OCI-LY3 (cell line): Measurements from ENCODE around the gene MAP3K5.

ENCODE experiments used
- H2AFZ ChIP-seq: fragments of 200-600, 300-600 bp; shearing (Covaris generic); 2 replicates; pipeline ENCODE4 v1.6.0; 2014; ENCODE audit warnings: antibody characterized with exemption, low read depth, low read length
- H3K27ac ChIP-seq: fragments of 200-600, 300-600 bp; sonication (generic); 2 replicates; pipeline ENCODE4 v1.5.1; 2014; ENCODE audit warnings: mild to moderate bottlenecking, low read length, moderate library complexity, mixed read lengths
- H3K27me3 ChIP-seq: fragments of 200-600, 300-600 bp; sonication (generic); 2 replicates; pipeline ENCODE4 v1.6.1; 2014; ENCODE audit warnings: low read depth, low read length, mixed read lengths
- H3K36me3 ChIP-seq: fragments of 200-600, 300-600 bp; sonication (generic); replicated peaks from 2 replicates; pipeline ENCODE3; 2014; ENCODE audit warnings: low read depth, low read length, mixed read lengths
- H3K4me1 ChIP-seq: fragments of 300-600, 200-600 bp; sonication (generic); 2 replicates; pipeline ENCODE4 v1.6.1; 2014; ENCODE audit warnings: low read length, mixed read lengths
- H3K4me2 ChIP-seq: fragments of 200-600, 300-600 bp; sonication (generic); 2 replicates; pipeline ENCODE4 v1.6.1; 2014; ENCODE audit warnings: low read length, mixed read lengths
- H3K4me3 ChIP-seq: fragments of 300-600, 200-600 bp; sonication (generic); 2 replicates; pipeline ENCODE4 v1.5.1; 2014; ENCODE audit warnings: antibody characterized with exemption, mild to moderate bottlenecking, low read length, moderate library complexity
- H3K79me2 ChIP-seq: fragments of 300-600, 200-600 bp; shearing (Covaris generic); 2 replicates; pipeline ENCODE4 v1.6.1; 2014; ENCODE audit warnings: mild to moderate bottlenecking, low read length, mixed read lengths
- H3K9ac ChIP-seq: fragments of 300-600, 200-600 bp; shearing (Covaris generic); 2 replicates; pipeline ENCODE4 v1.6.0; 2014; ENCODE audit warnings: mild to moderate bottlenecking, low read length, moderate library complexity
- H3K9me3 ChIP-seq: fragments of 200-600, 300-600 bp; shearing (Covaris generic); 2 replicates; pipeline ENCODE4 v1.6.1; 2014; ENCODE audit warnings: low read length, mixed read lengths; ENCODE audit not compliant: insufficient read depth
- H4K20me1 ChIP-seq: fragments of 200-600, 300-600 bp; sonication (generic); 2 replicates; pipeline ENCODE4 v1.6.1; 2016; ENCODE audit warnings: low read length, mixed read lengths; ENCODE audit not compliant: insufficient read depth
- EZH2phosphoT487 ChIP-seq: fragments of 200-600 bp; shearing (Covaris generic); IDR thresholded peaks from 2 replicates; pipeline ENCODE4 v1.6.1; 2018; ENCODE audit warnings: antibody characterized with exemption, mixed run types, low read depth
- TF ChIP-seq, protein P1 (sequence below): fragments of 200-600, 300-600 bp; sonication (generic); IDR thresholded peaks from 2 replicates; pipeline ENCODE4 v1.5.1; 2014; ENCODE audit warnings: antibody characterized with exemption, low read length, low read depth

MAP3K5 gene

DNA sequence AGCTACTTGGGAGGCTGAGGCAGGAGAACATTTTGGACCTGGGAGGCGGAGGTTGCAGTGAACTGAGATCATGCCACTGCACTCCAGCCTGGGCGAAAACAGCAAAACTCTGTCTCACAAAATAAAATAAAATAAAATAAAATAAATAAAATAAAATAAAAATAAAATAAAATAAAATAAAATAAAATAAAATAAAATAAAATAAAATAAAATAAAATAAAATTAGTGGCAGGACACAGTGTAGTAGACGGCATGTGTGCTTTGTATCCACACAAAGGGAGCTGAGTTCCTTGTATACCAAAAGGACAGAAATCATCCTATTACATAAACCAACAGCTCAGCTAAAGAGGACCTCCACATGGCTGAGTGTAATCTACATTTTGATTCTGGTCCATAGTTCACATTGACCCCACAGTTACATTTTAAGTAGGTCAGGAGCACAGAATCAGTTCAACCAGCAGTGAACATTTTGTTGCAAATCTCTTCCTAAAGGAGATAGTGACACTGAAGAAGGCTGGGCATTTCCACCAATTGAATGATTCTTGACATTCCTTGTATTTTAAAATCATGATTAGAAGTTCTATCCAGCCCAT is 150.3 kb downstream of the MAP3K5 start:
- Histone ChIP-seq H2AFZ (no peak overlapping the region), H3K27ac (no peak overlapping the region), H4K20me1 (no peaks in the 10 kb centered on the region), H3K4me3 (no peak overlapping the region), H3K4me2 (no peak overlapping the region), H3K36me3 (no peaks in the 10 kb centered on the region), H3K4me1 (peaks cover 4% of the 10 kb centered on the region), H3K9ac (no peak overlapping the region), H3K27me3 (no peaks in the 10 kb centered on the region), H3K79me2 (no peaks in the 10 kb centered on the region), H3K9me3 (no peaks in the 10 kb centered on the region)
- TF ChIP-seq EZH2phosphoT487, result no peak
- TF ChIP-seq, protein P1, sequence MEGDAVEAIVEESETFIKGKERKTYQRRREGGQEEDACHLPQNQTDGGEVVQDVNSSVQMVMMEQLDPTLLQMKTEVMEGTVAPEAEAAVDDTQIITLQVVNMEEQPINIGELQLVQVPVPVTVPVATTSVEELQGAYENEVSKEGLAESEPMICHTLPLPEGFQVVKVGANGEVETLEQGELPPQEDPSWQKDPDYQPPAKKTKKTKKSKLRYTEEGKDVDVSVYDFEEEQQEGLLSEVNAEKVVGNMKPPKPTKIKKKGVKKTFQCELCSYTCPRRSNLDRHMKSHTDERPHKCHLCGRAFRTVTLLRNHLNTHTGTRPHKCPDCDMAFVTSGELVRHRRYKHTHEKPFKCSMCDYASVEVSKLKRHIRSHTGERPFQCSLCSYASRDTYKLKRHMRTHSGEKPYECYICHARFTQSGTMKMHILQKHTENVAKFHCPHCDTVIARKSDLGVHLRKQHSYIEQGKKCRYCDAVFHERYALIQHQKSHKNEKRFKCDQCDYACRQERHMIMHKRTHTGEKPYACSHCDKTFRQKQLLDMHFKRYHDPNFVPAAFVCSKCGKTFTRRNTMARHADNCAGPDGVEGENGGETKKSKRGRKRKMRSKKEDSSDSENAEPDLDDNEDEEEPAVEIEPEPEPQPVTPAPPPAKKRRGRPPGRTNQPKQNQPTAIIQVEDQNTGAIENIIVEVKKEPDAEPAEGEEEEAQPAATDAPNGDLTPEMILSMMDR, result no peak

DNA sequence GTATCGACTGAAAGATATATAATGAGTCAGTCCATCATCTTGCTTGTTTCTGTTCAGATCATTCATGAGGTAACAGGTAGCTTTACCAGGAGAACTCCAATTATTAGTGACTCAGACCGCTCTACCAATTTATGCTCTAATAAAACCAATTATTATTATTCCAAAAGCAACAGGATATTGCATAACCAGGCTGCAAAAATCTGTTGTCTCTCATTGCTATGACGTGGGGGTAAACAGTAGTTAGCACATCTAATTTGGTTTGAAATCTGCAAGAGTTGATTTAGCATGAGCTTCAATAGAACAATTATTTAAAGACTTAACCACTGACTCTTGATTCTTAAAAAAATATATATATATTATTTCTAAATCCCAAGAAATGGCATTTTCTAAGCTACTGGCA is 151.1 kb downstream of the MAP3K5 start:
- Histone ChIP-seq H3K9ac (no peak overlapping the region), H3K4me2 (no peak overlapping the region), H3K4me3 (no peak overlapping the region), H3K27me3 (no peaks in the 10 kb centered on the region), H3K4me1 (no peaks in the 10 kb centered on the region), H3K27ac (no peak overlapping the region), H3K79me2 (no peaks in the 10 kb centered on the region), H3K36me3 (no peaks in the 10 kb centered on the region), H4K20me1 (no peaks in the 10 kb centered on the region), H3K9me3 (no peaks in the 10 kb centered on the region), H2AFZ (no peak overlapping the region)
- TF ChIP-seq EZH2phosphoT487, result no peak
- TF ChIP-seq, protein P1, result no peak

DNA sequence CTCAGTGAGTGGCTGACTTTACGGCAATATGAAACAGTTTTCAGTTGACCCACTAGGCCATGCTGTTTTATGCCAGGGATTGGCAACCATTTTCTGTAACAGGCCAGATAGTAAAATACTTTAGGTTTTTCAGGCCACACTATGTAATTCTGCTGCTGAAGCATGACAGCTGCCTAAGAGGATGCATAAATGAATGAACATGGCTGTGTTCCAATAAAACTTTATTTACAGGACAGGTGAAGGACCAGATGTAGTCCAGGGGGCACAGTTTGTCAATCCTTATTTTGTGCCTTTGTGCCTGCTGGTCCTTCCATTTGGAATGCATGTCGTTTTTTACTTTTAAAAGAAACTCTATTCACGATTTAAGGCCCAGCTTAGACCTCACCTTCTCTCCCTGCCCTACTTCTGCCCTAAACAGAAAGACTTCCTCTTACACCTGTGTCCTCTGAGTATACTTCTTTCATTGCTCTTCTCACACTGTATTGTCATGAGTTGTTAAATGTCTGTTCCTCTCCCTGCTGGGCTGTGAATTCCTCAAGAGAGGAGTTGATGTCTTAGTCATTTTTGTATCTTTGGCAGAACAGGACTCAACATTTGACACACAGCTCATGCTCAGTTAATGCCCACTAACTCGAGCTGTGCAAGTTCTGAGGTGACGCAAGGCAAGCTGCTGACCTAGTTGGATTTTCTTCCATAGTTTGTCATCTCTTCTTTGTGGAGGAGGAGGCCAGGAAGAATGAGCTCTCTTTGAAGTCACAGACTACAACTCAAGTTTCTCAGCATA is 152.0 kb downstream of the MAP3K5 start:
- H3K4me2 ChIP-seq, result no peak overlapping the region
- no peak overlapping the region for H2AFZ ChIP-seq

DNA sequence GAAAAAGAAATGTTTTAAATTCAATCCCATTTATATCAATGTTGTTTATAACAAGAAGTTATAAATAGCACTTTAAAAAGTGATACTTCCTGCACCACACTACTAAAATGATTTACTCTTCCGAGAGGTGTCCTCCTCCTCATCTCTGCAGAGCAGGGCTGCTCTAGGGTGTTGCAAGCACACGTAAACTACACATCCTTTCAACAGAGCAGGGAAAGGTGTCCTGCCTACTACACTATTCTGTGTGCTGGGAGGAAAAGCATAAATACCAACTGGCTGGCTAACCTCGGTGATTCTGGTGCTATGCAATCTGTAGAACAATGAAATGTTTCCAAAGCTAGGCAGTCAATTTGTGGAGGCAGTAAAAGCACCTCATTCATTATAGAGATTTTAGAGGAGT is 152.6 kb downstream of the MAP3K5 start:
- no peak overlapping the region for H2AFZ ChIP-seq
- no peak for TF ChIP-seq EZH2phosphoT487
- TF ChIP-seq, protein P1, result no peak

More for the DNA sequence above, 152.0 kb downstream of the MAP3K5 start:
- Histone ChIP-seq H3K4me1 (no peaks in the 10 kb centered on the region), H3K27me3 (no peaks in the 10 kb centered on the region), H3K79me2 (no peaks in the 10 kb centered on the region), H3K9me3 (no peaks in the 10 kb centered on the region), H3K27ac (no peak overlapping the region), H3K9ac (no peak overlapping the region), H3K36me3 (no peaks in the 10 kb centered on the region), H3K4me3 (no peak overlapping the region), H4K20me1 (no peaks in the 10 kb centered on the region)
- TF ChIP-seq, protein P1, result no peak
- no peak for TF ChIP-seq EZH2phosphoT487

More for the DNA sequence above, 152.6 kb downstream of the MAP3K5 start:
- H3K4me3 ChIP-seq, result no peak overlapping the region
- no peak overlapping the region for H3K4me2 ChIP-seq
- H3K4me1 ChIP-seq, result no peaks in the 10 kb centered on the region
- H3K27me3 ChIP-seq, result no peaks in the 10 kb centered on the region
- H4K20me1 ChIP-seq, result no peaks in the 10 kb centered on the region
- no peak overlapping the region for H3K9ac ChIP-seq
- no peaks in the 10 kb centered on the region for H3K79me2 ChIP-seq
- H3K9me3 ChIP-seq, result no peaks in the 10 kb centered on the region
- no peak overlapping the region for H3K27ac ChIP-seq
- H3K36me3 ChIP-seq, result no peaks in the 10 kb centered on the region
